ENCODE measurements around the gene GREB1L.

Gene GREB1L

GRCh38 chr18:21433436-21433835 lies 191.4 kb downstream of the GREB1L start:
- Mint-ChIP-seq H3K9me3 (no peaks in the 10 kb centered on the region), H3K4me3 (no peak overlapping the region), H3K4me1 (ENCODE audit: low read depth in 2 of 2) (no peaks in the 10 kb centered on the region), H3K27me3 (peaks cover 24 to 32% of the 10 kb centered on the region in 2 donors), H3K36me3 (ENCODE audit: insufficient read depth) (no peaks in the 10 kb centered on the region), H3K27ac (no peak overlapping the region)
- ATAC-seq (replicated peaks) (no peak), DNase-seq (no peak)

- ATAC-seq (replicated peaks) (no peak), DNase-seq (no peak)
- H3K9me3 Mint-ChIP-seq, result no peaks in the 10 kb centered on the region
- peaks cover 41 to 60% of the 10 kb centered on the region in 2 donors for H3K27me3 Mint-ChIP-seq
- H3K36me3 Mint-ChIP-seq (ENCODE audit: insufficient read depth), result no peaks in the 10 kb centered on the region
- no peaks in the 10 kb centered on the region for H3K4me1 Mint-ChIP-seq (ENCODE audit: low read depth in 2 of 2)
- no peak overlapping the region for H3K27ac Mint-ChIP-seq
- H3K4me3 Mint-ChIP-seq, result no peak overlapping the region
Observed at GRCh38 chr18:21439431-21439846, 197.4 kb downstream of the GREB1L start.

GRCh38 chr18:21441670-21442069 lies 199.6 kb downstream of the GREB1L start:
- no peak overlapping the region for H3K4me3 Mint-ChIP-seq
- no peak overlapping the region for H3K27ac Mint-ChIP-seq
- H3K9me3 Mint-ChIP-seq, result no peaks in the 10 kb centered on the region
- no peaks in the 10 kb centered on the region for H3K36me3 Mint-ChIP-seq (ENCODE audit: insufficient read depth)
- peaks cover 24 to 48% of the 10 kb centered on the region in 2 donors for H3K27me3 Mint-ChIP-seq
- no peak for ATAC-seq (replicated peaks)
- DNase-seq, result no peak
- H3K4me1 Mint-ChIP-seq (ENCODE audit: low read depth in 2 of 2), result no peaks in the 10 kb centered on the region

GRCh38 chr18:21443776-21444464 lies 201.9 kb downstream of the GREB1L start:
- Mint-ChIP-seq H3K4me3 (no peak overlapping the region), H3K4me1 (ENCODE audit: low read depth in 2 of 2) (no peaks in the 10 kb centered on the region), H3K27ac (no peak overlapping the region), H3K27me3 (peaks cover 17 to 40% of the 10 kb centered on the region in 2 donors), H3K36me3 (ENCODE audit: insufficient read depth) (no peaks in the 10 kb centered on the region), H3K9me3 (no peaks in the 10 kb centered on the region)
- ATAC-seq (replicated peaks) (no peak), DNase-seq (no peak)

GRCh38 chr18:21444465-21445212 lies 202.6 kb downstream of the GREB1L start:
- ATAC-seq (replicated peaks) (no peak), DNase-seq (no peak)
- no peak overlapping the region for H3K4me3 Mint-ChIP-seq
- H3K27me3 Mint-ChIP-seq, result peaks cover 21 to 35% of the 10 kb centered on the region in 2 donors
- H3K36me3 Mint-ChIP-seq (ENCODE audit: insufficient read depth), result no peaks in the 10 kb centered on the region
- H3K27ac Mint-ChIP-seq, result no peak overlapping the region
- H3K4me1 Mint-ChIP-seq (ENCODE audit: low read depth in 2 of 2), result no peaks in the 10 kb centered on the region
- H3K9me3 Mint-ChIP-seq, result no peaks in the 10 kb centered on the region

- no peak for DNase-seq
- no peak overlapping the region for H3K4me3 Mint-ChIP-seq
- no peaks in the 10 kb centered on the region for H3K4me1 Mint-ChIP-seq (ENCODE audit: low read depth in 2 of 2)
- no peaks in the 10 kb centered on the region for H3K36me3 Mint-ChIP-seq (ENCODE audit: insufficient read depth)
- no peak overlapping the region for H3K27ac Mint-ChIP-seq
- peaks cover 22 to 24% of the 10 kb centered on the region in 2 donors for H3K27me3 Mint-ChIP-seq
- no peaks in the 10 kb centered on the region for H3K9me3 Mint-ChIP-seq
- ATAC-seq (replicated peaks), result no peak
Observed at GRCh38 chr18:21448299-21448698, 206.3 kb downstream of the GREB1L start.

- DNase-seq (no peak), ATAC-seq (replicated peaks) (no peak)
- Mint-ChIP-seq H3K36me3 (ENCODE audit: insufficient read depth) (no peaks in the 10 kb centered on the region), H3K27me3 (peaks cover 12 to 29% of the 10 kb centered on the region in 2 donors), H3K27ac (no peak overlapping the region), H3K4me1 (ENCODE audit: low read depth in 2 of 2) (no peaks in the 10 kb centered on the region), H3K9me3 (no peaks in the 10 kb centered on the region), H3K4me3 (no peak overlapping the region)
Observed at GRCh38 chr18:21449367-21450290, 207.6 kb downstream of the GREB1L start.

- Mint-ChIP-seq H3K4me3 (no peak overlapping the region), H3K36me3 (ENCODE audit: insufficient read depth) (no peaks in the 10 kb centered on the region), H3K4me1 (ENCODE audit: low read depth in 2 of 2) (no peaks in the 10 kb centered on the region), H3K27me3 (peaks cover 8 to 29% of the 10 kb centered on the region in 2 donors), H3K9me3 (no peaks in the 10 kb centered on the region), H3K27ac (no peak overlapping the region)
- ATAC-seq (replicated peaks), result no peak
- DNase-seq, result no peak
Observed at GRCh38 chr18:21450503-21450902, 208.5 kb downstream of the GREB1L start.

- H3K9me3 Mint-ChIP-seq, result no peaks in the 10 kb centered on the region
- no peak overlapping the region for H3K27ac Mint-ChIP-seq
- ATAC-seq (replicated peaks) (no peak), DNase-seq (no peak)
- peaks cover 8 to 29% of the 10 kb centered on the region in 2 donors for H3K27me3 Mint-ChIP-seq
- H3K36me3 Mint-ChIP-seq (ENCODE audit: insufficient read depth), result no peaks in the 10 kb centered on the region
- no peak overlapping the region for H3K4me3 Mint-ChIP-seq
- H3K4me1 Mint-ChIP-seq (ENCODE audit: low read depth in 2 of 2), result no peaks in the 10 kb centered on the region
Observed at GRCh38 chr18:21450913-21451312, 208.9 kb downstream of the GREB1L start.

GRCh38 chr18:21451851-21452250 lies 209.8 kb downstream of the GREB1L start:
- Mint-ChIP-seq H3K27ac (no peak overlapping the region), H3K4me1 (ENCODE audit: low read depth in 2 of 2) (no peaks in the 10 kb centered on the region), H3K9me3 (no peaks in the 10 kb centered on the region), H3K4me3 (no peak overlapping the region), H3K27me3 (peaks cover 8 to 29% of the 10 kb centered on the region in 2 donors), H3K36me3 (ENCODE audit: insufficient read depth) (no peaks in the 10 kb centered on the region)
- ATAC-seq (replicated peaks) (no peak), DNase-seq (no peak)

GRCh38 chr18:21452276-21452780 lies 210.3 kb downstream of the GREB1L start:
- DNase-seq, result no peak
- H3K9me3 Mint-ChIP-seq, result no peaks in the 10 kb centered on the region
- H3K27ac Mint-ChIP-seq, result no peak overlapping the region
- ATAC-seq (replicated peaks), result no peak
- H3K4me1 Mint-ChIP-seq (ENCODE audit: low read depth in 2 of 2), result no peaks in the 10 kb centered on the region
- no peaks in the 10 kb centered on the region for H3K36me3 Mint-ChIP-seq (ENCODE audit: insufficient read depth)
- H3K4me3 Mint-ChIP-seq, result no peak overlapping the region
- H3K27me3 Mint-ChIP-seq, result peaks cover 8 to 29% of the 10 kb centered on the region in 2 donors

- Mint-ChIP-seq H3K4me3 (no peak overlapping the region), H3K36me3 (ENCODE audit: insufficient read depth) (no peaks in the 10 kb centered on the region), H3K27ac (no peak overlapping the region), H3K4me1 (ENCODE audit: low read depth in 2 of 2) (no peaks in the 10 kb centered on the region), H3K27me3 (peaks cover 8 to 29% of the 10 kb centered on the region in 2 donors), H3K9me3 (no peaks in the 10 kb centered on the region)
- no peak for DNase-seq
- no peak for ATAC-seq (replicated peaks)
Observed at GRCh38 chr18:21452796-21453510, 210.9 kb downstream of the GREB1L start.

GRCh38 chr18:21453511-21453901 lies 211.5 kb downstream of the GREB1L start:
- no peak overlapping the region for H3K27ac Mint-ChIP-seq
- H3K27me3 Mint-ChIP-seq, result peaks cover 11 to 29% of the 10 kb centered on the region in 2 donors
- no peaks in the 10 kb centered on the region for H3K36me3 Mint-ChIP-seq (ENCODE audit: insufficient read depth)
- no peaks in the 10 kb centered on the region for H3K9me3 Mint-ChIP-seq
- no peak for ATAC-seq (replicated peaks)
- no peak for DNase-seq
- H3K4me1 Mint-ChIP-seq (ENCODE audit: low read depth in 2 of 2), result no peaks in the 10 kb centered on the region
- no peak overlapping the region for H3K4me3 Mint-ChIP-seq

Measured in effector memory CD8-positive, alpha-beta T cell (primary cell).